GM10248 (cell line): ENCODE results near the gene GALNT3.
A peak's percentile ranks its signal among the peaks of the same experiment; 100 is the strongest.

Experiments
- CTCF ChIA-PET: fragments of 300-600 bp; sonication (Branson Sonifier 250); formaldehyde crosslinking; extraction: SDS; loops from one replicate; lab custom pipeline; 2021; ENCODE audit warnings: antibody characterized with exemption; lab: Yijun Ruan, JAX
- POLR2A ChIA-PET: fragments of 350-650 bp; sonication (Branson Sonifier 250); formaldehyde crosslinking; extraction: SDS; loops from one replicate; lab custom pipeline; 2020; ENCODE audit warnings: antibody characterized with exemption; lab: Yijun Ruan, JAX
- DNase-seq: peaks from one replicate; pipeline ENCODE4 v3.0.0; 2012; ENCODE audit errors: extremely low spot score
- CTCF ChIP-seq: IDR thresholded peaks from 2 replicates; pipeline ENCODE4 v1.5.1; 2012; ENCODE audit warnings: mild to moderate bottlenecking, low read depth; ENCODE audit errors: extremely low read depth, missing control alignments, control extremely low read depth

GALNT3 gene

GRCh38 chr2:165803123-165803760, 9.2 kb upstream of the GALNT3 start:
- DNase-seq: no peak
- TF ChIP-seq CTCF: no peak
- POLR2A ChIA-PET: no interaction called here
- CTCF ChIA-PET: no interaction called here

DNA sequence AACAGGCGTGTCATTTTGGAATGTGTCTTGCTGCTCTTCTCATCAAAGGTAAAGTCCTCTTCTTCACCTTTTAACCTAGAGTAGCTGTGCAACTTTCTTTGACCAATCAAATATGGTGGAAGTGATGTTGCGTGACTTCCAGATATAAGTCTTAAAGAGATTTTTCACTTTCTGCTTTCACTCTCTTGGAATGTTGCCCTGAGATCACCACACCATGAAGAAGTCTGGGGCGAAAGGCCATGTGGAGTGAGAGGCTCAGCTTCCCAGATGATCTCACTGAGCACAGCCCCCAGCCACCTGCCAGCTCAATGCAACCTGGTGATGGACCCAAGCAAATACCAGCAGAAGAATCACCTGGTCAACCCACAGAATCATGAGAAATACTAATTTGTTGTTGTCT, 7.1 kb upstream of the GALNT3 start:
- POLR2A ChIA-PET: no interaction called here

GRCh38 chr2:165796819-165797530, 2.9 kb upstream of the GALNT3 start:
- DNase-seq: no peak
- no peak for TF ChIP-seq CTCF
- ChIA-PET POLR2A (no interaction called here), CTCF (no interaction called here)

More for the DNA sequence above, 7.1 kb upstream of the GALNT3 start:
- CTCF ChIA-PET: interaction anchor here (1.0 kb wide), 1 partner anchor 34 kb away, joined by 3 read pairs; no protein-coding TSS in a partner anchor
- no peak for TF ChIP-seq CTCF
- DNase-seq: no peak

DNA sequence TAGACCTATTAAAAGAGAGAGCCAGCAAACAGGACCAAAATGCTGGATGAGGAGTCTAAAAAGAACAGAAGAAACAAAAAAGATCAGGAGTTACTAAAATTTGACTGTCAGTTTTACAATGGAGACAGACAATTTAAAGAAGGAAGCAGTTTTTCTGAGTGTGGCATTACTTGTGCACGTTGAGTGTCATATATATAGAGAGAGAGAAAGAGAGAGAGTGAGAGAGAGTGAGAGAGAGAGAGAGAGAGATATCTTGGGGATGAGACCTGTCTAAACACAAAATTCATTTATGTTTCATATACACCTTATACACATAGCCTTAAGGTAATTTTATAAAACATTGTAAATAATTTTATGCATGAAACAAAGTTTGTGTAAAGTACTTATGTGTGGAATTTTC, 2.1 kb upstream of the GALNT3 start:
- ChIA-PET POLR2A (no interaction called here), CTCF (no interaction called here)
- no peak for TF ChIP-seq CTCF
- no peak for DNase-seq

DNA sequence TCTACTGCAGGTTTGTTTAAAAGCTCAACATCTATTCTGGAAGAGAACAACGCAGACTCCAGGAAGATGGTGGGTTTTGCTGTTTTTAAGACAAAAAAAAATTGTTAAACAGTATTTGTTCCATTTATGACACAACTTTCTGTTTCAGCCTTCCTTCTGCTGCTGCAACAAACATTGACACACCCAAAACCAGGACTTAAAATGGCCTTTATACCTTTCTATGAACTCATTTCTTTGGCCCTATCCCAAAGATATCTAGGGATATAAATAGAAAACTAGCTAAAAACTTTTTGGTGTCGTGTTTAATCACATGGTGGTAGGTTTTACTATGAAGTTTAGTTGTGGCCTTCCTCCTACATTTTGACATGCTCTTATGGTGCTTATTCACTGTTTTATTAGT, 964 bp upstream of the GALNT3 start:
- POLR2A ChIA-PET: no interaction called here
- CTCF ChIA-PET: interaction anchor here (1.1 to 1.5 kb wide), 4 partner anchors 12 to 16 kb away, joined by 3 to 5 read pairs (median 4); no protein-coding TSS in a partner anchor
- no peak for TF ChIP-seq CTCF
- DNase-seq: no peak

GRCh38 chr2:165794536-165794928, 485 bp upstream of the GALNT3 start:
- ChIA-PET CTCF (interaction anchor here (1.1 to 1.5 kb wide), 4 partner anchors 12 to 17 kb away, joined by 3 to 5 read pairs (median 4); no protein-coding TSS in a partner anchor), POLR2A (no interaction called here)
- DNase-seq: peak; percentile 72
- no peak for TF ChIP-seq CTCF
